DND-41 (cell line): Measurements from ENCODE around the gene XPNPEP1.

Source experiments
- ATAC-seq: fragments of 200-7000 bp; cut with Tn5 transposase; 3 replicates; pipeline ENCODE4 v1.9.1; 2021; ENCODE audit warnings: low read depth; ENCODE audit not compliant: insufficient read depth
- DNase-seq: peaks from one replicate; pipeline ENCODE4 v3.0.0-alpha.2; 2020
- H2AFZ ChIP-seq: 2 replicates; pipeline ENCODE4 v1.6.0; 2012; ENCODE audit warnings: low read depth, low read length
- H3K27ac ChIP-seq: 2 replicates; pipeline ENCODE4 v1.5.1; 2012; ENCODE audit warnings: low read length, inconsistent platforms
- H3K27me3 ChIP-seq: fragments of 200-600 bp; sonication (generic); 2 replicates; pipeline ENCODE4 v1.6.0; 2012; ENCODE audit warnings: low read length, mild to moderate bottlenecking, inconsistent platforms; ENCODE audit not compliant: insufficient read depth, poor library complexity
- H3K36me3 ChIP-seq: 2 replicates; pipeline ENCODE4 v1.5.1; 2012; ENCODE audit warnings: low read length, inconsistent platforms; ENCODE audit not compliant: insufficient read depth
- H3K4me1 ChIP-seq: 2 replicates; pipeline ENCODE4 v1.5.1; 2012; ENCODE audit warnings: mild to moderate bottlenecking, low read length; ENCODE audit not compliant: insufficient read depth
- H3K4me2 ChIP-seq: 2 replicates; pipeline ENCODE4 v1.6.0; 2012; ENCODE audit warnings: mild to moderate bottlenecking, moderate library complexity, low read length, inconsistent platforms; ENCODE audit not compliant: insufficient read depth
- H3K4me3 ChIP-seq, 2 experiments: fragments of 200-600 bp in 1 of 2; shearing (Covaris generic) in 1 of 2; 2 replicates each; pipeline ENCODE4 v1.5.1; 2012 to 2016; ENCODE audit warnings: inconsistent platforms in 2 of 2, low read length in 2 of 2, mild to moderate bottlenecking in 2 of 2, low read depth in 1 of 2, moderate library complexity in 1 of 2
- H3K79me2 ChIP-seq: 2 replicates; pipeline ENCODE4 v1.6.0; 2012; ENCODE audit warnings: low read length, inconsistent platforms; ENCODE audit not compliant: insufficient read depth
- H3K9ac ChIP-seq: 2 replicates; pipeline ENCODE4 v1.6.0; 2012; ENCODE audit warnings: low read depth, mild to moderate bottlenecking, inconsistent platforms, low read length, moderate library complexity
- H3K9me3 ChIP-seq: 2 replicates; pipeline ENCODE4 v1.5.1; 2012; ENCODE audit warnings: low read length, moderate library complexity, mild to moderate bottlenecking, inconsistent platforms; ENCODE audit not compliant: insufficient read depth, severe bottlenecking
- H4K20me1 ChIP-seq: 2 replicates; pipeline ENCODE4 v1.6.0; 2012; ENCODE audit warnings: low read length; ENCODE audit not compliant: insufficient read depth
- CTCF ChIP-seq: IDR thresholded peaks from 2 replicates; pipeline ENCODE4 v1.5.1; 2012; ENCODE audit warnings: borderline replicate concordance, low read length, moderate library complexity, mild to moderate bottlenecking; ENCODE audit not compliant: poor library complexity, severe bottlenecking; ENCODE audit errors: extremely low read depth
- EZH2 ChIP-seq: IDR thresholded peaks from 3 replicates; pipeline ENCODE4 v1.6.1; 2012; ENCODE audit warnings: borderline replicate concordance, low read depth, mild to moderate bottlenecking, moderate library complexity, low read length, inconsistent platforms; ENCODE audit not compliant: severe bottlenecking

Gene XPNPEP1

DNA sequence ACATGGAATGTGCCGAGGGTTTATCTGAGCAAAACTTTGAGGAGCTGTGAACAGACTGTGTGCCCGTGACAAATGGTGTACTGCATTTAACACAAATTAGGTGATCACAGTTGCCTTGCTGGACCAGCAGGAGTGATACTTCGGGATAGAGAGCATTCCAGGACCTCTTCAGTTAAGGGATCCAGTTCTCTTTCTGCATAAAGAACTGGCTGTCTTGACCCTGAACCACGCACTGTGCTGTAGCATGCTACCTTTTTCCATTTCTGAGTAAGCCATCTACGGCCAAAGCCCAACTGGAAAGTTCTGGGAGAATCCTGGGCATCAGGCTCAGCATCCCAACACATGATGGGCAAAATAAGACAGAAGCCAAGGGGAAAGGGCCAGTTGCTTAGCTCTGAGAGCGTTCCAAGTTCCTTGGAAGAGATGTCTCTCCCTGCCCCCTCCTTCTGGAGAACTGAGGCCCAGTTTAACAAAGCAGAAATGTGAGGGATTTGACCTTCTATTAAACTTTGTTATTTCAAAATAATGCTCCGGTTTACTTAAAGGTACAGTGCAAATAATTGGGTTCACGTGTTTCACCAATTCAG is 46.5 kb upstream of the XPNPEP1 start:
- H3K79me2 ChIP-seq, result no peaks in the 10 kb centered on the region
- H3K4me1 ChIP-seq, result no peaks in the 10 kb centered on the region
- no peaks in the 10 kb centered on the region for H3K36me3 ChIP-seq
- H3K4me3 ChIP-seq, result no peak overlapping the region
- ATAC-seq (no peak), DNase-seq (no peak)
- no peak overlapping the region for H2AFZ ChIP-seq
- no peak overlapping the region for H3K4me2 ChIP-seq
- no peaks in the 10 kb centered on the region for H3K9me3 ChIP-seq
- H3K9ac ChIP-seq, result no peak overlapping the region
- no peaks in the 10 kb centered on the region; the same call in 1 of the 2 replicates for H4K20me1 ChIP-seq
- H3K27ac ChIP-seq, result no peak overlapping the region
- H3K27me3 ChIP-seq, result peaks cover 26% of the 10 kb centered on the region
- TF ChIP-seq CTCF, result no peak
- no peak for TF ChIP-seq EZH2

- TF ChIP-seq EZH2 (no peak), CTCF (no peak)
- H3K4me1 ChIP-seq, result no peaks in the 10 kb centered on the region
- H3K79me2 ChIP-seq, result no peaks in the 10 kb centered on the region
- DNase-seq (no peak), ATAC-seq (peak; percentile 35; the same call in 1 of the 3 replicates)
- no peaks in the 10 kb centered on the region for H3K36me3 ChIP-seq
- H3K4me3 ChIP-seq, result no peak overlapping the region
- no peak overlapping the region for H3K9ac ChIP-seq
- H3K9me3 ChIP-seq, result no peaks in the 10 kb centered on the region
- no peak overlapping the region for H2AFZ ChIP-seq
- no peak overlapping the region for H3K4me2 ChIP-seq
- no peaks in the 10 kb centered on the region; the same call in 1 of the 2 replicates for H4K20me1 ChIP-seq
- no peak overlapping the region for H3K27ac ChIP-seq
- H3K27me3 ChIP-seq, result peaks cover 26% of the 10 kb centered on the region
Measured at GRCh38 chr10:109968953-109969759, 45.8 kb upstream of the XPNPEP1 start.

GRCh38 chr10:109967739-109968088 is 44.4 kb upstream of the XPNPEP1 start:
- Histone ChIP-seq H3K27ac (no peak overlapping the region), H3K4me3 (no peak overlapping the region), H3K27me3 (peaks cover 18% of the 10 kb centered on the region), H3K4me1 (no peaks in the 10 kb centered on the region), H2AFZ (no peak overlapping the region), H3K79me2 (no peaks in the 10 kb centered on the region), H3K9ac (no peak overlapping the region), H3K36me3 (no peaks in the 10 kb centered on the region), H3K9me3 (no peaks in the 10 kb centered on the region), H4K20me1 (no peaks in the 10 kb centered on the region; the same call in 1 of the 2 replicates), H3K4me2 (no peak overlapping the region)
- DNase-seq (no peak), ATAC-seq (no peak)
- TF ChIP-seq CTCF, result no peak
- no peak for TF ChIP-seq EZH2
